ENCODE measurements around the gene SLC4A5.
"Not testable (repeated sequence)": the region's sequence is repeated elsewhere in the genome, so short reads cannot be mapped to it uniquely, and the experiment has no call there.

SLC4A5 gene

DNA sequence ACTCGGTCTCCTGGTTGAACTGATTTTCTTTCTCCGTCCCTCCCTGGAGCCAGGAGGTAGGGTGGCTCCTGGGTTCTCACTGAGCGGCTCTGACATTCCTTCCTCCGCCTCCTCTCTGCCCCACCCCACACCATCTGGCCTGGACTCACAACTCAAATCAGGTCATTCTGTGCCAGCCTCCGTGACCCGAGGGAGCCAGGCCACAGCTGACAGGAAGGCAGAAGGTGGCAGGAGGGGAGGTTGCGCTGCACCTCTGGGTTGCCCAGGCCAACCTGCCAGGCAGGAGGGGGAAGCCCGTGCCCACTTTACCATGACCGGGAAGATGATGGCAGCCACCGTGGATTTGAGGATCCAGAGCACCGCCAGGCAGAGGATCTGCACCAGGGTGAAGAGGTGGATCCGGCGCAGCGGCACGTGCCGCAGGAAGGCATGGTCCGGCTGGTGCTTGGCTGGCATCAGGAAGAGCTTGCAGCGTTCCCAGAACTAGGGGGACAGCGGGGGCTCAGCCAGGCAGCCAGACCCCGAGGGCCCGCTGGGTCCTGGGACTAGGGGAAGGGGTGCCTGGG lies 116.5 kb downstream of the SLC4A5 start:
- DNase-seq: no peak

DNA sequence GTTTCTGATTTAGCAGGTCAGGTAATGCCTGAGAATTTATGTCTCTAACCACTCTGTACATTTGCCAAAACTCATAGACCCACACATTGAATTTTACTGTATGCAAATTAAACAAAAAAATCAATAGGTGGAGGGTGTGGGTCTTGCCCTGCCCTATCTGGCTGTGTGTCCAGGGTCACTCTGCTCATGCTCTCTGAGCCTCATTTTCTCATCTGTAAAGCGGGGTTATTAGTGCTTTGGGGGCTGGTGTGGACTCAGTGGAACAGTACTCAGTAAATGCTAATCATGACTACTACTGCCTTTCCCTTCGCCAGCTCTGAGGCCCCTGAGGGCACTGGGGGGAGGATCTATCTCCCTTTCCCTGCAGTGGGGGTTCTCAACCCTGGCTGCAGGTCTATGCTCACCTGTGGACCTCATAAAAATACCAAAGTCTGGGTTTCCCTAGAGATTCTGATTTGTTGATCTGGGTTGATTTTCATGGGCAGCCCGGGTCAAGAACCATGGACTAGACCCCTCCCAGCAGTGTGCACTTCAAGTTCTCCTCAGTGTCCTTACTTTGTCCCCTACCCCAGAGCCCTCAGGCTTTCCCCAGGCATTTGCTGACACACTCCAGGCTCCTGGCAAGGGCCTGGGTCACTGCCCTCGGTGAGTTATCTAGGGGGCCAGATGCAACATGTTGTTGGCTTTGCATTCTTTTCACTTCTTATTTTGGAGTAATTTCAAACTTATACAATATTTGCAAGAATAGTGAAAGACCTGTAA lies 117.3 kb downstream of the SLC4A5 start:
- DNase-seq: no peak

DNA sequence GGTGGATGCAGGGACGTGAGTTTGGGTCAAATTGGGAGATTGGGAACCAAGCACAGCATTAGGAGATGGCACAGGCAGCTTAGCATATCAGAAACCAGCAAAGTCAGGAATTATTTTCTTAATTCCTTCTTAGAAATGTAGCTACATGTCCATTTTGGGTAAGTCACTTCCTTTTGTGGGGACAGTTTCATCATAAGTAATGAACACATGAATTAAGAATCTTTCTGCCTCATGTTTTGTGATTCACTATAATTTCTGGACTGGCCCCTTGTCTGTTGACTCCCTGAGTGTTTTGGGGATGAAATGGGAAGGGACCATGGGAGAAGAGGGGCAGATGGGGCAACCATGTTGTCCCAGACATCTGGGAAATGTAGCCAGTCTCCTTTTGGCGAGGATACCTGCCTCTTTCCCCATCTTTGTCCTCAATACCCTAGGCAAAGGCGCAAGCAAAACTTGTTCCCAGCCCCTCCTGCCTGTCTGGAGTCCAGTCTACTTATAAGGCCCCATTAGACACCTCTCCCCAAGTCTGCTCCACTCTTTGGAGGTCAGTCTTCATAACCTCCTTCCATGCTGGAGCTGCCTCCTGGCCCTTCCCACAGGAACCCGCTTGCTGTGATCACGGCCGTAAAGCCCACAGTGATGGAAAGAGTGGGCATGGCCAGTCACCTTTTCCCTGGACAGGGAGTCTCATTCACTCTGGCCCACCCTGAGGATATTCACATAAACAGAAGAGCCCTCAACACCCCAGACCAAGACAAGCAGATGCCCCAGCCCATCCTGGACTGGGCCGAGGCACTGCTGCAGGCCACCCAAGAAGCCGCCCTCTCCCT lies 119.1 kb downstream of the SLC4A5 start:
- DNase-seq: no peak

DNA sequence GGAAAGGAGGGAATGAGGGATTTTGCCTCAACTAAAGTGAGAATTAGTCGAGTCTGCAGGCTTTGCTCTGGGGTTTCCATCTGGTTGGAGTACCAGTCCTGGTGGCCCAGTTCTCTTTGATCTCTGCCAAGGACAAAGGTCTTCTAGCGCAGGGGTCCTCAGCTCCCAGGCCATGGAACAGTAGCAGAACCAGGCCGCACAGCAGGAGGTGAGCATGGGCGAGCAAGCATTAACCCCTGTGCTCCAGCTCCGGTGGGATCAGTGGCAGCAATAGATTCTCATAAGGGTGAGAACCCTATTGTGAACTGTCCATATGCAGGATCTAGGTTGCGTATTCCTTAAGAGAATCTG lies 120.9 kb downstream of the SLC4A5 start:
- no peak for DNase-seq

DNA sequence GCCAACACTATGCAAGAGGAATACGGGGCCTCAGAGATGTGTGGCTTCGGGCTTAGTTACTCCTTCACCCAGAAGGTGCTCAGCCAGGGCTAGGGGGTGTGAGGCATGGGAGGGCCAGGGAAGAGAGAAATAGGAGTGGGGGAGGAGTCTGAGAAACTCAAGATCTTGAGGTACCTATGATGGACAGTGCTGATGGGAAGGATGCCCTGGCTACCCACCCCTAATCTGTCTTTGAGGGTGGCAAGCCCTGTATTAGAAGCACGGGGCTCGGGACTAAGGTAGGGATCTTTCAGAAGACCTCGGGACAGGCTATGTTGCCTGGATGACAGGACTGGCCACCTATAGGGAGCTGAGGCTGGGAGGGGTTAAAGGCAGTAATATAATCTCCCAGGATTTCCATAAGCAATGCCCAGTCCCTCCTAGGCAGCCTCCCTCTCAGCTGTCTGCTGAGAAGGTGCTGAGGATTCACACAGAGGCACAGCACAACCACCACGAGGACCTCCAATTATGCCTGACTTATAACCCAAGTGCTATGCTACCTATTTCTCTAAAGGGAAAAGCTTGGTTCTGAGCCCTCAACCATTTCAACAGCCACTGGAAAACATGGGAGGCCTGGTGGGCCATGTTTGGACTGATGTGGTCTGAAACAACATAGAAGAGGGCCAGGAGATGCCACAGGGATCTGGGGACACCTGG lies 121.5 kb downstream of the SLC4A5 start:
- no peak for DNase-seq

DNA sequence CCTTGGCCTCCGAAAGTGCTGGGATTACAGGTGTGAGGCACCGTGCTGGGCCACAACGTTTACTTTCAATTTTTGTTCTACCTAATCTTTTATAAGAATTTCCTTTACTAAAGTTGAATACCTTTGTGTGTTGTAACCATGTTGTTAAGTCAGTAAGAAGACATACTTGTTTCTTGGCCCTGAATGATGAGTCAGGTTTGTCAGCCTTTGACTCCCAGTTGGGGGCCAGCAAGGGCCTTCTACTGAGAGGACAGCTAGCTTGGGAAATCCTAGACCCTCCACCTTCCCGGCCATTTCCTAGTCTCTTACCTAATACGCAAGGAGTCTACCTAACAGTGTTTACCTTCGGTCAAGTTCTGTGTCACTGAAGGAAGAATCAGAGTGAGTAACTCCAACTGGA lies 122.1 kb downstream of the SLC4A5 start:
- no peak for DNase-seq

DNA sequence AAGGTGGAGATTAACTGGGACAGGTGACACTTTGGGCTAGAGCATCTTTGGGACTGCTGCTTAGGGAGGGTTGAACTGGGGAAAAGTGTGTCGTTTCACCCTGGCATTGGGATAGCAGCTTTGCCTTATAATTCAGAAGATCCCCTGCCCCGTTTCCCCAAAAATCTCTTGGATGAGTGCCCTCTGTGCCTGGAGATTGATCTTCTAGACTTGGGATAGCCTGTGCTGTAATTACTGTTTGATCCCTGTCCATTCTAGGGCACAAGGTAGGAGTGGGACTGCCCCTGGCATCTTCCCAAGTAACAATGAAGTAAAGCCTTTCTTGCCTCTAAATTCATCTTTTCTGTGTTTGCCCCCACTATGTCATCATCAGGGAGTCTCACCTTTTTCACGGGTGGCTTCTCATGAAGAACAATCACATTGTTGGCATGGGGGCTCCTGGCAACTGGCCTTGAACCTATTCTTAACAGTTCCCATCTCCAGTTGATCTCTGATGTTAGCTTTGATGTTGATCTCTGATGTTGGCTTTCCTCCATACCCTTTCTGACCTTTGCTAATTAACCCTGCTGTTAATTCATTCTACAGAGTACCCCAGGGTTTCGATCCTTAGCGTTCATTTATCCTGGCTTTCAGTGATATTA lies 123.2 kb downstream of the SLC4A5 start:
- DNase-seq: no peak

DNA sequence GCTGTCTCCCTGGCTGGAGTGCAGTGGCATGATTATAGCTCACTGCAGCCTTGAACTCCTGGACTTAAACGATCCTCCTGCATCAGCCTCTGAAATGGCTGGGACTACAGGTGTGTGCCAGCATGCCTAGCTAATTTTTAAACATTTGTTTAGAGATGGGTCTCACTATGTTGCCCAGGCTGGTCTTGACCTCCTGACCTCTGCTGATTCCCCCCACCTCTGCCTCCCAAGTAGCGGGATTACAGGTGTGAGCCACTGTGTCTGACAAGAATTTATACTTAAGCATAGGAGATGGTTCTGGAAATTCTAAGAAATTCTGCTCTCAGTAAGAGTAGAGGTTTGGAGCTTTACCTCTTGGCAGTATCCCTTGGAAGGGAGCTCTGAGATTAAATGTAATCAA lies 126.6 kb downstream of the SLC4A5 start:
- no peak for DNase-seq

DNA sequence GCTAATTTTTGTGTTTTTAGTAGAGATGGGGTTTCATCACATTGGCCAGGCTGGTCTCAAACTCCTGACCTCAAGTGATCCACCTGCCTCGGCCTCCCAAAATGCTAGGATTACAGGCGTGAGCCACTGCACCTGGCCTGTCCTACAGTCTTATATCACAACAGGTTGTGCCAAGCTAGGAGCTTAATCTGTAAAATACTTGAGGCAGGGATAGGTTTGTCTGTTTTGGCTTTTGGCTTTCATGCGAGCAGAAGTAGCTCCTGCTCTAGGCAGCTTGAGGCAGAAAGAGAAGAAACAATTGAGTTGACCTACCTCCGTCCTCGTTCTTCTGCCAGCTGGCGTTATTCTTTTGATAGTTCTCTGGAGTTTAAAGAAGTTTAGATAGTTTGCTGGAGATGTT lies 127.4 kb downstream of the SLC4A5 start:
- DNase-seq: not testable (repeated sequence)

DNA sequence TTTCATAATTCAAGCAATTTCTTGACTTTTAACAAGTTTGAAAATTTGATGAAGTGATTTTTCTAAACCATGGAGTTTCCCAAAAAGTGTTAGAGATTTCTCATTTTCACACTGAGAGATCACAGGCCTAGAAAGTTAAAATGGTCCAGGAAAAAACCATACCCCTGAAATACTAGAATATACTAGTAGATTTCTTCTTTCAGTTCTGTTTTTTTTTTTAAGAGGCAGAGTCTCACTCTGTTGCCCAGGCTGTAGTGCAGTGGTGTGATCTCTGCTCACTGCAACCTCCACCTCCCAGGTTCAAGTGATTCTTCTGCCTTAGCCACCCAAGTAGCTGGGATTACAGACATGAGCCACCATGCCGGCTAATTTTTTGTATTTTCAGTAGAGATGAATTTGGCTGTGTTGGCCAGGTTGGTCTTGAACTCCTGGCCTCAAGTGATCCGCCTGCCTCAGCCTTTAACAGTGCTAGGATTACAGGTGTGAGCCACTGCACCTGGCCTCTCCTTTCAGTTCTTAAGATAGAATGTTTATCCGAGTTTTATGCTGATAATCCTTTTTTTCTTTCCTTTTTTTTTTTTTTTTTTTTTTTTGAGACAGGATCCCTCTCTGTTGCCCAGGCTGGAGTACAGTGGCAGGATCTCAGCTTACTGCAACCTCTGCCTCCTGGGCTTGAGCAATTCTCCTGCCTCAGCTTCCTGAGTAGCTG lies 130.4 kb downstream of the SLC4A5 start:
- no peak for DNase-seq

DNA sequence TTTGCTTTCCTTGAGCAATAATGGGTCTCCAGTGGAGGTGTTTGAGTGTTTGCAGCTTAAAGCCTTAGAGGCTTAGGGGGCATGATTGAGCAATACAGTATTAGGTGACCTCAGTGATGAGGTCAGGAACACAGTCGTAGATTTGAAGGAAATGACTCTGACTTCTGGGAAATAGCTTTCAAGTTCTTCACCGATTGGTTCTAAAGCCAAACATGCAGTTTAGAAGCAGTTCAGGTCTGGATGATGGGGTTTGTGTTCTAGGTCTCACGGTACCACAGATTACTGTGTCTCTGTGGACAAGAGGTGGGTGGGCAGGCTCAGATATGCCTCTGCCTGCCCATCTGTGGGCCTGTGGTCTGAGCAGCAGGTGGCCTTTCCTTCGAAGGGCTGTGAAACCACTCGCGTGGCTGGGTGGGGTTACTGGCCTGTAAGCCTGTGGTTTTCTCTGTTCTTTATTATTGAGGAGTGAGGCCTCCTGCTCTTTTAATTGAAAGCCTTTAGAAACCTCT lies 137.0 kb downstream of the SLC4A5 start:
- no peak for DNase-seq

DNA sequence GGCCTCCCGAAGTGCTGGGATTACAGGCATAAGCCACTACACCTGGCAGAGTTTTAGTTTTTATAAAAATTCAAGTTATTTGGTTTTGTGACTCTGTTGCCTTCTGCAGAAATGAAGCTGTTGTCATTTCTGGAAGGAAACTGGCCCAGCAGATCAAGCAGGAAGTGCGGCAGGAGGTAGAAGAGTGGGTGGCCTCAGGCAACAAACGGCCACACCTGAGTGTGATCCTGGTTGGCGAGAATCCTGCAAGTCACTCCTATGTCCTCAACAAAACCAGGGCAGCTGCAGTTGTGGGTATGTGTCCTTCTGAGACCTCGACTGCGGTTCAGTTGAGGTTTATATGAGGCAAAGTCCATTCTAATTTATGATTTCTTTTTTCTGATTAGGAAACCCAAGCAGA lies 137.6 kb downstream of the SLC4A5 start:
- DNase-seq: no peak

DNA sequence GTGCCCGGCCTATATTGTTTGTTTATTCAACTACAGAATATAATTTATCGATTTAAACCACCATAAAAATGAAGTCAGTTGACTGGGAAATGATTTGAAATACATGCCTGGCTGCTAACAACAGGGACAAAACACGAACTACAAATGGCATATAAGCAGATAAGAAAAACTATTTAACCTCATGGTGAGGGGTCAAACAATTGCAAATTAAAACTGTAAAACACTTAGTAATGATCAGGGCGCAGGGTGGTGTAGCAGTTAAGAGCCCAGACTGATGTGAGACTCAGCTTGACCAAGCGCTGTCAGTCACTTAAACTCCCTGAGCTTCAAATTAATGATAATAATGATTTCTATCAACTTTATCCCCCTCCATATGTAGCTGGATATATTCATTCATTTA lies 138.1 kb downstream of the SLC4A5 start:
- no peak for DNase-seq

DNA sequence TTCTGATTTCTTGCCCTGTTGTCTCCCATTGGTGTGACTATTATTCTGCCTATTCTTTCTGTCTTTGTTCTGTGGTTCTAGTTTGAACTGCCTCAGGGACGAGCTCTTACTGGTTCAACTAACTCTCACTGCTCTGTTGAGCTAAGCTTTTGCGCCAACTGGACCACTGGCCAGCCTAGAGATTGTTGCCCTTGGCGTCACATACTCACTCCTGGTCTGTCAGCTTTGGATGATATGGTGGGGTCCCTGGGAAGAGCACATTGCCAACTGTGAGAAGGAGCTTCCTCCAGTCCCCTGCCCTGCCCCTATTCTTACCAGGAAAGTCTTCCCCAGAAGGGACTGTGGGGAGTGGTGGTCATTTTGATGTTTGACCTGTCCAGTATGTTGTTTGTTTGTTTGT lies 138.8 kb downstream of the SLC4A5 start:
- DNase-seq: no peak

DNA sequence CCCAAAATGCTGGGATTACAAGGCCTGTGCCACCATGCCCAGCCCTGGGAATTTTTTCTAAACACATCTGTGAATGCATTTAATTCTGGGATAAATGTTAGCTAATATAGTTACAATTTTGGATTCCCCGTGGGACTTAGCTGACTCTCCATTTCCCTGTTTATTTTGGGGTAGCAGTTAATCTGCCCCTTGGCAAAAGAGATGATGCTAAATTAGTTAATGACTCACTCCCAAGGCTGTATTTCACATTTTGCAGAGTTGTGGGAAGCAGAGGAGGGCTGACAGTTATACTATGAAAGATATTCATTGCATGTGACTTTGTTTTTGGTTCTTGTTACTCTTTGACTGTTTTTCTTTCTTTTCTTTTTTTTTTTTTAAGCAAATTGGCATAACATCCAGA lies 141.6 kb downstream of the SLC4A5 start:
- DNase-seq: no peak

DNA sequence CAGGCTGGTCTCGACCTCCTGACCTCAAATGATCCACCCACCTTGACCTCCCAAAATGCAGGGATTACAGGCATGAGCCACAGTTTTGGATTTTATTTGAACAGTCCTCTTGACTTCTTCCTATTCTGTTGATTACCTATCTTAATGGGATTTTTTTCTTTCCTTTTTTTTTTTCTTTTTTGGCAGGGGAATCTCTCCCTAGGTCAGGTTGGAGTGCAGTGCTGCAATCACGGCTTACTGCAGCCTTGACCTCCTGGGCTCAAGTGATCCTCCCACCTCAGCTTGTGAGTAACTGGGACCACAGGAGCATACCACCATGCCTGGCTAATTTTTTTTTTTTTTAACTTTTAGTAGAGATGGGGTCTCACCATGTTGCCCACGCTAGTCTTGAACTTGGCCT lies 142.0 kb downstream of the SLC4A5 start:
- no peak for DNase-seq

DNA sequence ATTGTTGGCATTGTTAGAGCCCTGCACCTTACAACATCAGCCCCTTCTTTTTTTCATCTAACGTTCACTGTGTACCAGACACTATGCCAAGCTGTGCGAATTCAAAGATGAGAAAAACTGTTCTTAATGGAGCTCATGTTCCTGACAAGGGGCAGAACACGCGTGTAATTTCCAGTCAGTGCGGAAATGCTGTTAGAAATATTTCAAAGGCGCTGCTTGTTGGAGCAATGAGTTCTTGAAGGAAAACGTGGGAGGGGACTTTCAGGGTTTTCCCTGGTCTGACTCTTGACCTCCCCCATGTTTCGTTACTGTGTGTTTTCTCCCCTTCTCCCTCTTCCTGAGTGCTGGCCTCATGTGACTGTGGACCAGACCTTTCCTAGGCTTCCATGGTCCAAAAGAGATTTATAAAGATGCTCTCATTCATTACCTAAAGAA lies 143.3 kb downstream of the SLC4A5 start:
- no peak for DNase-seq

DNA sequence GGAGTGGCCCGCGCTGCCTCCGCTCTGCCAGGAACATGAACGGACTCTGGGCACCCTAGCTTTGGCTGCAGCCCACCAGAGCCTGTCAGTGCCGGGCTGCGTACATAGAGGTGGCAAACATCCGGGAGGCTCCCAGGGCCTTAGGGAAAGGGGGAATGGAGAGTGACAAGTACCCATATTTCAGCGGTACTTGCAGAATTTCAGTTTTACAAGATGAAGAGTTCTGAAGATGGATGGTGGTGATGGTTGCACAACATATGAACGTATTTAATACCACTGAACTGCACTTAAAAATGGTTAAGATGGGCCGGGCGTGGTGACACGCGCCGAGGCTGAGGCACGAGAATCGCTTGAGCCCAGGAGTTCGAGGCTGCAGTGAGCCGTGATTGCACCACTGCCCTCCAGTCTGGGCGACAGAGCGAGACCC lies 143.9 kb downstream of the SLC4A5 start:
- DNase-seq: no peak

DNA sequence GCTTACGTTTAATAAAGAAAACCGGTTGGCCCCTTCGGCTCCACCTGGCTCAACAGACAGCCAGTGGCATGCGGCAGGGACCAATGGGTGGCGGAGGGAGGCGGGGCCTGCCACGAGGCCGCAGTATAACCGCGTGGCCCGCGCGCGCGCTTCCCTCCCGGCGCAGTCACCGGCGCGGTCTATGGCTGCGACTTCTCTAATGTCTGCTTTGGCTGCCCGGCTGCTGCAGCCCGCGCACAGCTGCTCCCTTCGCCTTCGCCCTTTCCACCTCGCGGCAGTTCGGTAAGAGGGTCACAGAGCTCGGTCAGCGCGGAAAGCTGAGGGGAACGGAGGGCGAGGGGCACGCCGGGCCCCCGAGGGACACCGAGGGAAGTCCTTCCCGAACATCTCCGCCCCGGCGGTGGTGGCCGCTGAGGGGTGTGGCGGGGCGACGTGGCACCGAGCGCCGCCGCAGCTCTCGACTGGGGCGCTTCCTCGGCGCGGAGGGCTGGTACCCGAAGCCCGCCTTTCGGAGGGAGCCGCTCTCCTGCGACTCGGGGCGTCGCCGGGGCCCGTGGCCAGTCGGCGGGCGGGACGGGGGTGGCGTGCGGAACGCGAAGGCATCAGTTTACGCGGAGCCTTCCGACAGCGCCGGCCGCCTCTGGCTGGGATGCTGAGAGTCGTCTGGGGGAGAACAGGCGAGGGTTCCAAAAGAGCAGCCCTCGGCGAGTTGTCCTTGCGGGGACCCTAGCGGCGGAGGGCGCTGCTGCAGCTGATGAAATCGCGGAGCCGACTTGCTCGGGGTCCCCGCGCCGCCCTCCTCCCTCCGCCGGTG lies 144.5 kb downstream of the SLC4A5 start, which contains the start of gene MTHFD2:
MTHFD2 (plus strand) TSS at position 155 of the 814 bp plus-strand sequence; CDS start at position 182, 27 bp downstream.
- DNase-seq: peak; percentile 87

DNA sequence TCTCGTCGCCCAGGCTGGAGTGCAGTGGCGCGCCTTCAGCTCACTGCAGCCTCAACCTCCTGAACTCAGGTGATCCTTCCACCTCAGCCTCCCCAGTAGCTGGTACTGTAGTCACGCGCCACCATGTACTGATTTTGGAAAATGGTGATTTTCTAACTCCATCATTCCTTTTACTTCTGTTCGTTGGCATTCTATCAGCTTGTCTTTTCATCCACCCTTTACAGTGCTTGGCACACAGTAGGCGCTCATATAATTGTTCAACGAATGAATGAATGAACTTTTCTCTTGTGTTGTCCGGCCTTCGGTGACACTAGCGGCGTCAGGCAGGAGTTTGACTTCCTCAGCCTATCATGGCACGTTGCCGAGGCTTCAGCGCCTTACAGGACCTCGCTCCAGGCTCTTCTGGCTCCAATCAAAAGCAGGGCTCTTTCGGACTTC lies 145.2 kb downstream of the SLC4A5 start:
- no peak for DNase-seq

DNA sequence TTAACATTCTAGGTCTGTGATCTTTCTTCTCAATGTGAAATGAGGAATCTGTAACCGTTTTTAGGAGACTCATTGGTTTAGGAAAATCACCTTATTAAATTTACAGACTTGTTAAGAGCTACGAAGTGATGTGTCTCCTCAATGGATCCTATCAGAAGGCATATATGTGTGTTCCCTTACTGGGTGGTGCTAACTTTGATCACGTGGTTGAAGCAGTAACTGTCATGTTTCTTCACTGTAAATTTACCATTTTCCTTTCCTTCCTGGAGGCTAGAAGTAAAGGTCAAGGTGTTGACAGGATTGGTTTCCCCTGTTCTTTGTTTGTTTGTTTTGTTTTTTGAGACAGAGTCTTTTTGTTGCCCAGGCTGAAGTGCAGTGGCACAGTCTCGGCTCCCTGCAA lies 146.2 kb downstream of the SLC4A5 start:
- DNase-seq: no peak
